ENCODE measurements around the gene RPLP2.
A peak's percentile ranks its signal among the peaks of the same experiment; 100 is the strongest.

Gene RPLP2

DNA sequence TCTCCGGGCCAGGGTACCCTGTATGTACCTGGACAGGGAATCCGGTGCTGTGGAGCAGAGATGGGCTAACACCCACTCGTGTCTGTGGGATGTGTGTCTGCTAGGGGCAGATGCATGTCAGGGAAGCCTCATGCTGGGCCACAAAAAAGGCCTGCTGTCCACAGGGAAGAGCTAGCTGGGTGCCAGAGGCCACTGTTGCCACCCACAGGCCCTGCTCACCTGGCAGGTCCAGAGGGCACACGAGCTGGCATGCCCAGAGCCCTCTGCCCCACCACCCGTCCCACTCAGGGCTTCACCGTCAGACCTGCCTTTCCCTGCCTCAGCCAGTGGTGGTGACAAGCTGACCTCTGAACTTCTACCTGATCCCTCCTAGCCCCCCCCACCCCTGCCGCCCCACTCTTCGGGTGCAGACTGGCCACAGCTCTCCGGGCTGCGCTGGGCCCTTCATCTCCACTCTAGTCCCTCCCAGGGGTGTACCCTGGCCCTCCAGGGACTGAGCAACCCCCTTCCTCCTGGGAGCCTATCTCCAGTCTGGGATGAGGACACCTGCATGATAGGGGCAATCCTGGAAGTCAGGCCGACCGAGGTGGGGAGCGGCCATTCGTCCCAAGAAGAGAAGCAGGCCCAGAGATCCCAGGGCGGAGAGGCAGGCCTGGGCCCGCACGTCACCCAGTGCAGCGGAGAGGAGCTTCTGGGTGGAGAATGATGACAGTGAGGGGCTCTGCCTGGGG, 13.0 kb upstream of the RPLP2 start:
- DNase-seq: no peak
- H3K9ac ChIP-seq (ENCODE audit: low read length): peak overlapping the region; percentile 85
- H3K4me2 ChIP-seq (ENCODE audit: low read depth, low read length): peak overlapping the region; percentile 100
- no peaks in the 10 kb centered on the region for H4K20me1 ChIP-seq (ENCODE audit: insufficient read depth, low read length)
- H3K36me3 ChIP-seq (replicated peaks; ENCODE audit: insufficient read depth, low read length): no peaks in the 10 kb centered on the region
- TF ChIP-seq EZH2 (optimal IDR thresholded peaks at IDR 0.05; ENCODE audit: low read depth, low read length) (no peak), EZH2phosphoT487 (IDR thresholded peaks at IDR 0.05; ENCODE audit: low read length) (no peak)
- TF ChIP-seq, protein P1, sequence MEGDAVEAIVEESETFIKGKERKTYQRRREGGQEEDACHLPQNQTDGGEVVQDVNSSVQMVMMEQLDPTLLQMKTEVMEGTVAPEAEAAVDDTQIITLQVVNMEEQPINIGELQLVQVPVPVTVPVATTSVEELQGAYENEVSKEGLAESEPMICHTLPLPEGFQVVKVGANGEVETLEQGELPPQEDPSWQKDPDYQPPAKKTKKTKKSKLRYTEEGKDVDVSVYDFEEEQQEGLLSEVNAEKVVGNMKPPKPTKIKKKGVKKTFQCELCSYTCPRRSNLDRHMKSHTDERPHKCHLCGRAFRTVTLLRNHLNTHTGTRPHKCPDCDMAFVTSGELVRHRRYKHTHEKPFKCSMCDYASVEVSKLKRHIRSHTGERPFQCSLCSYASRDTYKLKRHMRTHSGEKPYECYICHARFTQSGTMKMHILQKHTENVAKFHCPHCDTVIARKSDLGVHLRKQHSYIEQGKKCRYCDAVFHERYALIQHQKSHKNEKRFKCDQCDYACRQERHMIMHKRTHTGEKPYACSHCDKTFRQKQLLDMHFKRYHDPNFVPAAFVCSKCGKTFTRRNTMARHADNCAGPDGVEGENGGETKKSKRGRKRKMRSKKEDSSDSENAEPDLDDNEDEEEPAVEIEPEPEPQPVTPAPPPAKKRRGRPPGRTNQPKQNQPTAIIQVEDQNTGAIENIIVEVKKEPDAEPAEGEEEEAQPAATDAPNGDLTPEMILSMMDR (IDR thresholded peaks at IDR 0.05; ENCODE audit: low read length): no peak
- peak overlapping the region; percentile 69 for H2AFZ ChIP-seq (ENCODE audit: low read length)
- H3K9me2 ChIP-seq (replicated peaks; ENCODE audit: insufficient read depth, low read length): no peaks in the 10 kb centered on the region
- peaks cover 21% of the 10 kb centered on the region for H3F3A ChIP-seq (ENCODE audit: insufficient read depth, low read length)
- H3K4me1 ChIP-seq (ENCODE audit: low read length): no peaks in the 10 kb centered on the region
- peak overlapping the region; percentile 67 for H3K27ac ChIP-seq (ENCODE audit: low read length)
- no peaks in the 10 kb centered on the region for H3K9me3 ChIP-seq (replicated peaks; ENCODE audit: insufficient read depth, low read length)
- H3K4me3 ChIP-seq (ENCODE audit: low read length): peak overlapping the region; percentile 84
- peaks cover 41% of the 10 kb centered on the region for H3K79me2 ChIP-seq (ENCODE audit: low read length)
- H3K27me3 ChIP-seq (replicated peaks; ENCODE audit: insufficient read depth, low read length): no peaks in the 10 kb centered on the region

DNA sequence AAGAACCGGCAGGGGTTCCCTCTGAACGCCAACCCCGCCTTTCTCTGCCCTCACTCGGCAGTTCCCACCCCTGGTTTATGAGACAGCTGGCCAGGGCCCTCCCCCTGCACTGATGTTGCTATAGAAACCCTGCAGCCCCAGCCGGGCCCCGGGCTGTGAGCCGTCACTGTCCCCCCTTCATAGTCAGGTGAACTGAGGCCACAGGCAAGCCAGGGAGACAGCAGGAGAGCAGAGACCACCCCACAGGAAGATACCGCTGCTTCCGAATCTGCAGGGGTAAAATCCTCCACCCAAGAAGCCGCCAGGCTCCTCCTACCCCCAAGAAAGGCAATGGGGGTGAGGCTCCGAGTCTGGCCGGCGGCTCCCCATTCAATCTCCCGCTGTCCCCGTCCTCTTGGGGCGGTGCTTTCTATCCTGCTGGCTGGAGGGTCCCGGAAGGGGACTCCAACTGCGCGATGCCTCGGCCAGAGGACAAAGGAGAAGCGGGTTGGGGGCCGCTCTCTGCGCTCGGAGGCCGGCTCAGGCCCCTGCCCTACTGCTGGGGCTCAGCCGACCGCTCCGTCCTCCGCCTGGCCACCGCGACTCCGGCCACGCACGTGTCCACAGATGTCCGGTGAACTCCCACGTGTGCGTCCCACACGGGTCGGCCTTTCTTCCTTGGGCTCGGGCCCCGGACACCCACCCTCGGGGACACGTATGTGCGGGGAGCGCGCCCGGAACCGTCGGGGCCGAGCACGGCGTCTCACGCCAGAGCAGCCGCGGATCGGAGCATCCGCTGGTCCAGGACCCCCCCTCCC, 12.3 kb upstream of the RPLP2 start:
- no peaks in the 10 kb centered on the region for H3K4me1 ChIP-seq (ENCODE audit: low read length)
- peak overlapping the region; percentile 100 for H3K4me2 ChIP-seq (ENCODE audit: low read depth, low read length)
- peak overlapping the region; percentile 84 for H3K4me3 ChIP-seq (ENCODE audit: low read length)
- peaks cover 21% of the 10 kb centered on the region for H3F3A ChIP-seq (ENCODE audit: insufficient read depth, low read length)
- H4K20me1 ChIP-seq (ENCODE audit: insufficient read depth, low read length): no peaks in the 10 kb centered on the region
- no peaks in the 10 kb centered on the region for H3K36me3 ChIP-seq (replicated peaks; ENCODE audit: insufficient read depth, low read length)
- H3K79me2 ChIP-seq (ENCODE audit: low read length): peaks cover 45% of the 10 kb centered on the region
- peak; percentile 78 for DNase-seq
- H3K9me2 ChIP-seq (replicated peaks; ENCODE audit: insufficient read depth, low read length): no peaks in the 10 kb centered on the region
- TF ChIP-seq EZH2phosphoT487 (IDR thresholded peaks at IDR 0.05; ENCODE audit: low read length) (no peak), EZH2 (optimal IDR thresholded peaks at IDR 0.05; ENCODE audit: low read depth, low read length) (no peak)
- TF ChIP-seq, protein P1 (IDR thresholded peaks at IDR 0.05; ENCODE audit: low read length): no peak
- H2AFZ ChIP-seq (ENCODE audit: low read length): peak overlapping the region; percentile 69
- peak overlapping the region; percentile 67; the same call in 1 of the 2 replicates for H3K27ac ChIP-seq (ENCODE audit: low read length)
- H3K9me3 ChIP-seq (replicated peaks; ENCODE audit: insufficient read depth, low read length): no peaks in the 10 kb centered on the region
- peak overlapping the region; percentile 85 for H3K9ac ChIP-seq (ENCODE audit: low read length)
- H3K27me3 ChIP-seq (replicated peaks; ENCODE audit: insufficient read depth, low read length): no peaks in the 10 kb centered on the region

DNA sequence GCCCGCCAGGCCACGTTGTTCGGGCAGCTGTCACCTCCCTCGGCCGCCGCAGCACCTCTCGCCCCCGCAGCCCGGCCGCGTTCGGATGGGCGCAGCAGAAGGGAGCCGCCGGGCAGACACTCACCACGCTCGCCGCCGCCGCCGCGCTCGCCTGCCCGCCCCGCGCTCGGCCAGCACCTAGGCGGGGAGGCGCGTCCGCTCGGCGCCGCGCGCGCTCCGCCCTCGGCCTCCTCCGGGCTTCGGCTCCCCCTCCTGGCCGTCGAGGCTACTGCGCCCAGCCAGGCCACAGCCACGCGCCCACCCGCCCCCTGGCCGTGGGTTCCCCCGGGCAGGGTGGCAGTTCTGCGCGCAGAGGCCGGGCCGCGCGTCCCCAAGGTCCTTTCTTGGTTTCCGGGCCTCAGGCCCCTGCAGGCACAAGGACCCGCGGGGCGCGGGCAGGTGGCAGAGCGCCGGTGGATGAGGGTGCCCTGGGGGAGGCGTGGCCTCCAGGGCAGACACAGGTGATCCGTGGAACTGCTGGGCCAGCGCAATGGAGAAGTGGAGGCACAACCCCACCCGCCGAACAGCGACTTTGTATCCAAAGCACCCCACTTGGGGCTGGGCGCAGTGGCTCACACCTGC, 11.6 kb upstream of the RPLP2 start, which contains the start of gene SLC25A22:
TSS of gene SLC25A22 (minus strand) at position 189 of the 621 bp plus-strand sequence. CDS start 3,275 bp downstream, outside the sequence.
- H3K4me3 ChIP-seq (ENCODE audit: low read length): peak within 1 kb of the TSS; percentile 84
- no peaks in the 10 kb centered on the region for H4K20me1 ChIP-seq (ENCODE audit: insufficient read depth, low read length)
- TF ChIP-seq, protein P1 (IDR thresholded peaks at IDR 0.05; ENCODE audit: low read length): peak; percentile 62
- TF ChIP-seq EZH2phosphoT487 (IDR thresholded peaks at IDR 0.05; ENCODE audit: low read length): no peak
- H2AFZ ChIP-seq (ENCODE audit: low read length): peak within 1 kb of the TSS; percentile 69
- H3K4me2 ChIP-seq (ENCODE audit: low read depth, low read length): peak within 1 kb of the TSS; percentile 100
- H3K9me3 ChIP-seq (replicated peaks; ENCODE audit: insufficient read depth, low read length): no peaks in the 10 kb centered on the region
- H3K9me2 ChIP-seq (replicated peaks; ENCODE audit: insufficient read depth, low read length): no peaks in the 10 kb centered on the region
- no peaks in the 10 kb centered on the region for H3K4me1 ChIP-seq (ENCODE audit: low read length)
- peak; percentile 84 for DNase-seq
- peak within 1 kb of the TSS; percentile 85 for H3K9ac ChIP-seq (ENCODE audit: low read length)
- H3F3A ChIP-seq (ENCODE audit: insufficient read depth, low read length): peaks cover 21% of the 10 kb centered on the region
- H3K27ac ChIP-seq (ENCODE audit: low read length): peak within 1 kb of the TSS; percentile 67; the same call in 1 of the 2 replicates
- H3K79me2 ChIP-seq (ENCODE audit: low read length): peaks cover 51% of the 10 kb centered on the region
- no peaks in the 10 kb centered on the region for H3K27me3 ChIP-seq (replicated peaks; ENCODE audit: insufficient read depth, low read length)
- H3K36me3 ChIP-seq (replicated peaks; ENCODE audit: insufficient read depth, low read length): no peaks in the 10 kb centered on the region
